ENCODE measurements around the gene PMS2.
"Not testable (repeated sequence)": the region's sequence is repeated elsewhere in the genome, so short reads cannot be mapped to it uniquely, and the experiment has no call there.

The PMS2 gene

DNA sequence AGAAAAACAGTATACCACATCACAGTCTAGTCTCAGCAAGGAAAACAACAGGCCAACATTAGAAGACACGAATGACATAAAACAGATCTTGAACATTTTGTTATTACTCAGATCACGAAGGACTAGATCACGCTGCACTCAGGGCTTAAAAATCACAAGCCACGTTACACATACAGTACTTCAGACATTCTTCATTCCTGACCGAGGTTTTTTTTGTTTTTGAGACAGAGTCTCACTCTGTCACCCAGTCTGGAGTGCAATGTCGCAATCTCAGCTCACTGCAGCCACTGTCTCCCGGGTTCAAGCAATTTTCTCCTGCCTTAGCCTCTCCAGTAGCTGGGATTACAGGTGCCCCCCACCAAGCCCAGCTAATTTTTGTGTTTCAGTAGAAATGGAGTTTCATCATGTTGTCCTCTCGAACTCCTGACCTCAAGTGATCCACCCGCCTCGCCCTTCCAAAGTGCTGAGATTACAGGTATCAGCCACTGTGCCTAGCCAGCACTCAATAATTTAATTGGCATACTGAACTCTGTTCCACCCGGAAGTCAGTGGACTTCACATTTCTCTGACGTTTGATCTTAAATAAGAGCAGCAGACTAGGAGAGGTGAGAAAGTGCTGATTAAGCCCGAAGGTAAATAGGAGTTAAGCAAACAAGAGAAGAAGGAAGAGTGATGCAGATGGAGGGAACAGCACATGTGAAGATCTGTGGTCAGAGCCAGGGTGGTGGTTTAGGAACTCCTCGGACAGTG, 3.7 kb upstream of the PMS2 start:
- no peak for DNase-seq

DNA sequence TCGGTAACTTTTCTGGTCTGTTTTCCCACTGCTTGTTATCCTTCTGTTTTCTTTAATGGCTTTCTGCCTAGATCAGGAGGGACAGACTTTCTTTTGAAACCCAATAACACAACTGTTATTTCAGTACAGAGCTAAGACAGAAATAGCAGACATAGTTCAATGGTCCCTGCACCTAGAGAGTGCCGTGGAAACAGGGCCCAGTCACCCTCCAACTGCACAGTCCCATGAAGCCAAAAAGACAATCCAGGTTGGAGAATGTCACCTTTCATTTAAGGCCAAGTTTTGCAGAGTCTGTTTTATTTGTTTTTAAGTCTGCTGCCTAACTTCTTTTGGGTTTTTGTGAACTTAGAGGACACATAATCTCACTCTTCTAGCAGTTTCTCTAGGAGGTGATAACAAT, 2.7 kb upstream of the PMS2 start:
- DNase-seq, result no peak

DNA sequence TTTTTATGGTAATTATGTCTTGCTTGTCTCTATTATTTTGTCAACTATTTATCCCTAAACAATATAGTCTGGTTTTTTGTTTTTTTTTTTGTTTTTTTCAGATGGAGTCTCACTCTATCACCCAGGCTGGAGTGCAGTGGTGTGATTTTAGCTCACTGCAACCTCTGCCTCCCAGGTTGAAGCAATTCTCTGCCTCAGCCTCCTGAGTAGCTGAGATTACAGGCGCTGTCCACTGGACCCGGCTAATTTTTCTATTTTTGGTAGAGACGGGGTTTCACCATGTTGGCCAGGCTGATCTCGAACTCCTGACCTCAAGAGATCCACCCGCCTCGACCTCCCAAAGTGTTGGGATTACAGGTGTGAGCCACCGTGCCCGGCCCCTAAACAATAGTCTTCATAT, 1.5 kb upstream of the PMS2 start:
- not testable (repeated sequence) for DNase-seq

DNA sequence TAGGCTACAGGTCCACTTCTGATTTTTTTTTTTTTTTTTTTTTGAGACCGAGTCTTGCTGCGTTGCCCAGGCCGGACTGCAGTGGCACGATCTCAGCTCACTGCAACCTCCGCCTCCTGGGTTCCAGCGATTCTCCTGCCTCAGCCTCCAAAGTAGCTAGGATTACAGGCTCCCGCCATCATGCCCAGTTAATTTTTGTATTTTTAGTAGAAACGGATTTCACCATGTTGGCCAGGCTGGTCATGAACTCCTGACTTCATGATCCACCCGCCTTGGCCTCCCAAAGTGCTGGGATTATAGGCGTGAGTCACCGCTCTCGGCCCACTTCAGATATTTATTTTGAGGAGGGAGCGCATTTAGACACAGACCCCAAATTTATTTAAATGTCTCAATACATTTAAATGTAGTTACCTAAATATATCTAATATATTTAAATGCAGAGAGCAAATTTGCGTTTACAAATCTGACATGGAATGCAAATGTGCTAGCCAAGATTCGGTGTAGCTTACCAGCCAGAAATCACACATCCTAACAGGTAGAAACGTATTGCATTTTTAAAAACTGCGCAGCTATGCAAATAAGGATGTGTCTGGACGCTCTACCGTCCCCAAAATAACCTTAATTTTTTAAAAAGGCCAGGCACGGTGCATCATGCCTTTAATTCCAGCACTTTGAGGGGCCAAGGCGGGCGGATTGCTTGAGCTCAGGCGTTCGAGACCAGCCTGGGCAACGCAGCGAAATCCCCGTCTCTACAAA, 836 bp downstream of the PMS2 start:
- not testable (repeated sequence) for DNase-seq

DNA sequence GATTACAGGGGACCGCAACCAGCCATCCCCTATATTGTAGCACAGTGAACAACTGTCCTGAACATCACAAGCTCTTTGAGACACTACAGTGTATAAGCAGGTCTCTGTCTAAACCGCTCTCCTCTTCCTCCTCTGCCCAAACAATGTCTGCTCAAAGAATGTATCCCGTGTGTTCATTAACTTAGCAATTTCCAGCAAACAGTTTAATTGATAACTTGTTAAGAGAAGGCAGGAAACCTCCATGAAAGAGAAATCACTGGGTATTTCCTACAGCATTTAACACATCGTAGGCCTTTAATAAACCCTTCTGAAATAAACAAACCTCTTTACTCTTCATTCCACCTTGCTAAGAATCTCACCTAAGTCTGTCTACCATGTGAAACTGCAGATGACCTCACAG, 1.5 kb downstream of the PMS2 start:
- no peak for DNase-seq

DNA sequence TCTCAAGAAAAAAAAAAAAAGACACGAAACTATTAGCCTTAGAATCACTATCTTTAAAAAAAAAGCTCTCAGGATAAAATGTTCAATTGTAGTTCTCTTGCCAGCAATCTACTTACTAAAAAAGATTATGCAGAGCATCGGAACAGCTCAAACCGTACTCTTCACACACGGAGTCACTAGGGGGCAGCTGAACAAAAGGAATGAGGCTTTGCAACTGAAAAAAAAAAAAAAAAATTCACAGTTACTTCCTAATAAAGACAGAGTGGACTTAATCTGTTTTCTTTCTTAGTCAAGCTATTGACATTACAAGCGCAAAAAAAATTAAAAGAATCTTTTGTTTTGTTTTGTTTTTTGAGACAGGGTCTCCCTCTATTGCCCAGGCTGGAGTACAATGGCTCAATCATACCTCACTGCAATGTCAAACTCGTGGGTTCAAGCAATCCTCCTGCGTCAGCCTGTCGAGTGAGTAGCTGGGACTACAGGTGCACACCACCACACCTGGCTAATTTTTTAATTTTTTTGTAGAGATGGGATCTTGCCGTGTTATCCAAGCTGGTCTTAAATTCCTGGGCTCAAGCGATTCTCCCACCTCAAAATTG, 11.5 kb downstream of the PMS2 start:
- peak; percentile 53 for DNase-seq

DNA sequence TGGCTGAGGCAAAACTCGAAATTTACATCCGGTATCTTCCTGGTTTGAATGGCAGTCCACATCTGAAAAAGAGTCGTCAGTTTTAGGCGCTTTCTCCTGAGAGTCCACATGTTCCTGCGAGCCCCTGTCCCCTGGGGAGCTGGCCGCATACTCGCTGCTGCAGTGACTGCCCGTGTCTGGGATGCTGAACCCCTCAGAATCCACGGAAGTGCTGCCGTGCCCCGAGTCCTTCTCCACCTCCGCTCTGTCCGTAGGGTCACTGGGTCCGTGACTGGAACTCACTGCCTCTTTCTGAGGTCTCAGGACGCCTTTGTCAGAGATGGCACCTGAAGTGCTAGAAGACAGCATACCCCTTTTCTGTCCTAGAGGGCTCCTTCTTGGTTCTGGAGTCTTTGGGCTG, 21.8 kb downstream of the PMS2 start:
- not testable (repeated sequence) for DNase-seq

DNA sequence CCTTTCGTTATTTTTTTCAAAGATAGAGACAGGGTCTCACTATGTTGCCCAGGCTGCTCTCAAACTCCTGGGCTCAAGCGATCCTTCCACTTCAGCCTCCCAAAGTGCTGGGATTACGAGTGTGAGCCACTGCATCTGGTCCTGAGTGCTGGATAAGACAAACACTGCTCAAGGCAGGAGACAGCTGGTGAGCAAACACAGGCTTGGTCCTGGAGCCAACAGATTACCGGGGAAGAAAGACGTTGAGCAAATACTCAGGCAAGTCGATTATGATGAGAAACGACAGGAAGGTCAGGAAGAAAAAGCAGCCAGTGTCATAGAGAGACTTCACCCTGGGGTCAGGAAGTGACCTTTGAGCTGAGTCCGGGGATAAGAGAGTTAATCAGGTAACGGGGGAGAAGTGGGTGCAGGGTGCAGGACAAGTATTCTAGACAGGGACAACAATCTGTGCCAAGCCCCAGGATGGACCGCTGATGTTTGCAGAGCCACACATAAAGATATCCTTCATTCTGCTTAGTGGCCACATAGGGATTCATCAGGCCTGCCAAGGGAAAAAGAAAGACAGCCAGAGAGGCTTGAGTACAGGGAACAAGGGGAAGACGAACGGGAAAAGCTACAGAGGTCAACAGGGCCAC, 29.1 kb downstream of the PMS2 start:
- not testable (repeated sequence) for DNase-seq

DNA sequence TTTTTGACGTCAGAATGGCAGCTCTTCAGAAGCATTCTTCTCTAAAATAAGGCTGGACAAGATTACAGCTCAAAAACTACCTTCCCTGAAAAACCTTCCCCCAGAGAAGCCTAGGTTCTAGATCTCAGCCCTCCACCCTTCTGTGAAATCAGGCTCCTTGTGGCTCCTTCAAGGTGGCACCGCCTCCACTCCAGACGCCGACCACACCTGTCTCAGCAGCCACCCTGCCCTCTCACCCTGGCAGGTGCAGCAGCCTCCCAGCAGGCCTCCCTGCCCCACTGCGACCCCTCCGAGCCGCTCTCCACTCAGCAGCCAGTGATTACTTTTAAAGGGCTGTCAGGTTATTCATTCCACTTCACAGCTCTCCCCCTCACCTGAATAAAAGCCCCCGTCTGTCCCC, 35.3 kb downstream of the PMS2 start:
- DNase-seq, result not testable (repeated sequence)

DNA sequence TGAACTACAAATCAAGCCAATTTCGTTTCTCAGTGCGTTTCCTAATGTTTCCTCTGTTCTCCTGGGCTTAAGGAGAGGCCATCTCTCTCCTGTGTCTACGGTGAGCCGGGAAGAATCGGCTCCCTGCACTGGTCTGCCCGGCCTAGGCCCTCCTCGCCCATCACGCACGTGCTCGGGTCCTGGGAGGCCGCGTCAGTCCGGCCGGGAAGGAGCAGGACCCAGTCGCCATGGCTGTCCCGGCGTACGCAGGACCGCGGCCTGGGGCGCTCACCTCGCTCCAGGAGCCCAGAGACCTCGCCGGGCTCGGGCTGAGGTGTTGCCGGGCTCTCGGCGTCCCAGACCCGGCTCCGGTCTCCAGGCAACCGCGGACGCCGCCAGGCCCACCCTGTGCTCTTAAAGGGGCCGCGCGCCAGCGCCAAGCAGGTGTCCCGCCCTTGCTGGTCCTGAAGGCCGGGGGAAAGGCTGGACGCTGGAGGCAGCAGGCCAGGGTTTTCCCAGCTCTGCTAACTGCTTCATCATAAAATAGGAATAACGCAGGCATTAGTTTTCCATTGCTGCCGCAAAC, 38.4 kb downstream of the PMS2 start, which contains the start of gene RSPH10B:
Gene RSPH10B (minus strand): TSS at position 343 of the 565 bp plus-strand sequence. CDS start 3,573 bp downstream, outside the sequence.
- not testable (repeated sequence) for DNase-seq

DNA sequence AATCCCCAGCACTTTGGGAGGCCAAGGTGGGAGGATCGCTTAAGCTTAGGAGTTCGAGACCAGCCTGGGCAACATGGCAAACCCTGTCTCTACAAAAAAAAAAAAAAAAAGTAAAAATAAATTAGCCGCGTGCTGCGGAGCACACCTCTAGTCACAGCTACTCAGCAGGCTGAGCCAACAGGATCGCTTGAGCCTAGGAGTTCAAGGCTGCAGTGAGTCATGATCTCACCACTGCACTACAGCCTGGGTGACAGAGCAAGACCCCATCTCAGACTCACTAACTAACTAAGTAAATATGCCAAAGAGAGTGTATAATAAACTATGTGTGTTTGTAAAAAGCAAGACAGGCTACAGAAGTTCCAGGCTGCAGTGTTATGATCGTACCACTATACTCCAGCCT, 45.0 kb downstream of the PMS2 start:
- DNase-seq, result not testable (repeated sequence)

DNA sequence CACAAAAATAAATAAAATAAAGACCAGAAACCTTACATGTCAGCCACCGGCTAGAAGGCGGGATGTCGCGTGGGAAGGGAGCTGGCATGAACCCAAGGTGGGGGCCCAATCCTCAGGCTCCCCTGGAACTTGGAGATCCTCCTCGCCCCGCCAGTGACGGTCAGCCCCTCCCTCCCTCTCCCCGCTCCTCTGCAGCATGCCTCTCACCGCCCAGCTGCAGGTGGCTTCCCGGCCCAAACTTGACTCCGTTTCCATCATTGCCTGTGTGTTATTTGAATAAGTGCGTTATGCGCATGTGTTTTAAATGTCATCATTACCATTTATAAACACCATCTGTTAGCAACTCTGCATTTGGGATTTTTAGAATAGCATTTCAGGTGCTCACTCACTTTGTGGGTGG, 45.6 kb downstream of the PMS2 start:
- not testable (repeated sequence) for DNase-seq

DNA sequence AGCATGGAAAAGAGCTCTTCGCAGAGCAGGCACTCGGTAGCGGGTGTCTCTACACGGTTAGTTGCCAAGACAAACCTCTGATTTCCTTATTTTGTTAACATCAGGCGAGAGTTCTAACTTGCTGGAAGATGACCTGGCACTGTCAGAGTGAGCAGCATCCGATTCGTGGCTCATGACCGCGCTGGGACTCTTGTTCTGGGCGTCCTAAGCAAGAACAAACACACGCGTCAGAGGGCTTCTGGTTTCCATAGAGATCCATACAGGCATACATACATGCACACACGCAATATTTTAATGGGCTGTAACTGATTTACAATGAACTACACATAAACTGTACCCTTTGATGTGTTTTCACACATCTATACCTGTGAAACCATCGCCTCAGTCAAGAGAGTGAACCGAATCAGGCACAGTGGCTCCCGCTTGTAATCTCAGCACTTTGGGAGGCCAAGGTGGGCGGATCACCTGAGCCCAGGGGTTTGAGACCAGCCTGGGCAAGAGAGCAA, 73.9 kb downstream of the PMS2 start:
- not testable (repeated sequence) for DNase-seq

DNA sequence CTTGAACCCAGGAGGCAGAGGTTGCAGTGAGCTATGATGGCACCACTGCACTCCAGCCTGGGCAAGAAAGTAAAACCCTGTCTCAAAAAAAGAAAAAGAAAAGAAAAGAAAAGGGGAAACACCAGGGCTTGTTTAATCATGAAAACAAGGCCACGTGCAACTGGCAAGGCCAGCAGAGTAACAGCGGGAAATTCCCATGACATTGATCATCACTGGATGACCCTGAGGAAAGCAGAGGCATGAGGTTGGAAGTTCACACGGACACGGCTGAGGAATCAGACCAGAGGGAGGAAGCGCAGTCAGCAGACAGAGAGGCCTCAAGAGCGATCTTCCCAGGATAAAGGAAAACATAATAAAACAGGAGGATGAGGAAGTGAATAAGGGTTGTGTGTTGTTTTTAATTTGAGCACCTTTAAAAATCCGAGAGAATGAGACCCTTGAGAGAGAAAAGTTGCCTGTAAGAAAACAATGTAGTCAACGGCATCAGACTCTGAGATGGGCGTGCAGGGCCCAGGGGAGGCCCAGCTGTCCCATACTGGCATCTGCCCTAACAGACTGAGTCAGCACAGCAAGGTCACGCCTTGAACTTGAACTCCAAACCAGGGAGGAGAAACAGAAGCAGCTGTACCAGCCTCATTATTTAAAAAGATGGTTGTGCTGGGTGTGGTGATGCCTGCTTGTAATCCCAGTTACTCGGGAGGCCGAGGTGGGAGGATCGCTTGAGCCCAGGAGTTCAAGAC, 76.8 kb downstream of the PMS2 start:
- not testable (repeated sequence) for DNase-seq

DNA sequence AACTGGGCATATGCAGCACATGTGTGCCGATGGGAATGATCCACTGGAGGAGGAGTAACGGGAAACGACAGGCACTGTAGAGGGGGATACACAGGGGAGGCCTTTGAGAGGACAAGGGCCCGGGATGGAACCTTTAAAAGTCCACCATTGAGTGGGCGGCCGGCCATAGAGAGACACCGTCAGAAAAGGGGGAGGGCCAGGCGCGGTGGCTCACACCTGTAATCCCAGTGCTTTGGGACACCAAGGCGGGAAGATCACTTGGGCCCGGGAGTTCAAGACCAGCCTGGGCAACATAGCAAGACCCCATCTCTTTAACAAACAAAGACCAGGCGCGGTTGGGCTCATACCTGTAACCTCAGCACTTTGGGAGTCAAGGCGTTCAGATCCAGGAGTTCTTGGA, 77.6 kb downstream of the PMS2 start:
- not testable (repeated sequence) for DNase-seq

DNA sequence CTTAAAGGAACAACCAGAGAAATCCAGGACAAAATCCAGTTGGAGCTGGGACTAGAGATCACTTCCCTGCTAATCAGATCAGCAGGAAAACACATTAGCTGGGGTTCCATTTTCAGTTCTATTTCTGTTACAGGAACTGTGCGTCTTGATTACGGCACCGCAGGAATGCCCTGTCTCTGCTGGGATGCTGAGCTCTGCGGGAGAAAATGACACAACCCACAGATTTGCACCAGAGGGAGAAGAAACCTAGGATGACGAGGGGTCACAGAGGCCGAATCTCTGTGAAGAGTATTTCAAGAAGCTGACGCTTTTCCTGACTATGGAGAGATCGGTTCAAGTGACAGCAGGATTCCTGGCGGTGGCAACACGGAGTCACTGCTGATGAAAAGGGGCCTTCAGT, 78.6 kb downstream of the PMS2 start:
- not testable (repeated sequence) for DNase-seq

DNA sequence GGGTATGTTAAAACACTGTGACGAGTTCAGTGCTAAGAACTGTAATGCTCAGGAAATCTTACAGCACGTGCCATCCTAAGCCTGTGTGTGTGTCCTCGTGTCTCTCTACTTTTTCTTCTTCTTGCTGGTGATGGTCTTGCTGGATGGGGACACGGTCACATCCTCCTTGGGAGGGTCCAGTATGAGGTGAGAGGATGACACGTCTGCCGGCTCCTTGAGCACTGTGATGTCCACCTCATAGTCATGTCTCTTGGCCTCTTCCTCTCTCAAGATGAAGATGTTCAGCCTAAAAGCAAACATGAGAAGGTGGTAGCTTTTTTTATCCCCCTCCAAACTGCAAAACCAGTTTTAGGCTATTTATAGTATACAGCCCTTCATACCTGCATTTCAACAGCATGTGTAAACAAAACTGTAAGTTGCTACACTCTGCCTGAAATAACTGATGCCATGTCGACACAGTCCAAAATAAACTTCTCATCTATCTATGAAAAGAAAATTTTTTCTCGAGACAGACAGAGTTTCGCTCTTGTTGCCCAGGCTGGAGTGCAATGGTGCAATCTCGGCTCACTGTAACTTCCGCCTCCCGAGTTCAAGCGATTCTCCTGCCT, 82.5 kb downstream of the PMS2 start:
- not testable (repeated sequence) for DNase-seq

DNA sequence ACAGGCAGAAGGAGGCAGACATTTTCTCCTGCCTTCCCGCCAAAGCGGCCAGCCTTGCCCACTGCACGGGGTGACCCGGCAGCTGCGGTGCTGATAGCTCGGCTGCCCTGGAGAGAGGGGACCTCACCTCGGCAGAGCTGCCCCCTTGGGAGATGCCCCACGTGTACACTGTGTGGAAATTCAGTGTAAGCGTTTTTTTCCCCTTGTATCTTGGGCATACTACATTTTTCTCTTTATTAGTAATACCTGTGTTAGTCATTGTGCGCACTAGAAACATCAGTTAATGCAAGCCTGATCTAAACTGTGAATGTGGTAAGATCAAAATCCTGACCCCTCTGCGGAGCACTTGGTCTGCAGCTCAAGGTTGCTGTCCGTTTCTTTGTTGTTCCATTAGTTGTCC, 84.2 kb downstream of the PMS2 start:
- not testable (repeated sequence) for DNase-seq

DNA sequence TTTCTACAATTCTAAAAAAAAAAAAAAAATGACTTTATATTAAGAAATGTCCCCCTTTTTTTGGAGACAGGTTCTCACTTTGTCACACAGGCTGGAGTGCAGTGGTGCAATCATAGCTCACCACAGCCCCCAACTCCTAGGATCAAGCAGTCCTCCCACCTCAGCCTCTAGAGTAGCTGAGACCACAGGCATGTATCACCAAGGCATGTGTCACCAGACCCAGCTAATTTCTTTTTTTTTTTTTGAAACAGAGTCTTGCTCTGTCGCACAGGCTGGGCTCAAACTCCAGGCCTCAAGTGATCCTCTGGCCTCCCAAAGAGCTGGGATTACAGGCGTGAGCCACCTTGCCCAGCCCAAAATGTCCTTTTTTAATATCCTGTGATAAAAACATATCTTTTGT, 84.7 kb downstream of the PMS2 start:
- DNase-seq, result not testable (repeated sequence)
